NCI-H1694 (cell line): ENCODE results near the gene POLR3A.
A peak's percentile ranks its signal among the peaks of the same experiment; 100 is the strongest.
"Not testable (repeated sequence)": the region's sequence is repeated elsewhere in the genome, so short reads cannot be mapped to it uniquely, and the experiment has no call there.

Experiments
- DNase-seq: peaks from one replicate; lab custom pipeline; 2025; lab: John Stamatoyannopoulos, UW

Gene POLR3A

GRCh38 chr10:78029269-78030226 lies at the start of gene POLR3A:
TSS of gene POLR3A (minus strand) at chr10:78029515. CDS start at chr10:78029407, 108 bp downstream.
- peak; percentile 90 for DNase-seq

GRCh38 chr10:78078539-78079330 lies 49.4 kb upstream of the POLR3A start:
- no peak for DNase-seq

- DNase-seq, result not testable (repeated sequence)
Measured at GRCh38 chr10:78075806-78076205, 46.5 kb upstream of the POLR3A start.

- DNase-seq, result no peak
Measured at GRCh38 chr10:78072504-78072903, 43.2 kb upstream of the POLR3A start.

- no peak for DNase-seq
Measured at GRCh38 chr10:78071857-78072179, 42.5 kb upstream of the POLR3A start.

- DNase-seq, result no peak
Measured at GRCh38 chr10:78071140-78071856, 42.0 kb upstream of the POLR3A start.

GRCh38 chr10:78070726-78071125 lies 41.4 kb upstream of the POLR3A start:
- no peak for DNase-seq

GRCh38 chr10:78070064-78070463 lies 40.7 kb upstream of the POLR3A start:
- not testable (repeated sequence) for DNase-seq

GRCh38 chr10:78069151-78069550 lies 39.8 kb upstream of the POLR3A start:
- DNase-seq, result no peak

GRCh38 chr10:78066728-78067430 lies 37.6 kb upstream of the POLR3A start:
- no peak for DNase-seq

- DNase-seq, result no peak
Measured at GRCh38 chr10:78066012-78066411, 36.7 kb upstream of the POLR3A start.

GRCh38 chr10:78065611-78066010 lies 36.3 kb upstream of the POLR3A start:
- DNase-seq, result no peak

GRCh38 chr10:78064919-78065318 lies 35.6 kb upstream of the POLR3A start:
- DNase-seq, result not testable (repeated sequence)

GRCh38 chr10:78063236-78063635 lies 33.9 kb upstream of the POLR3A start:
- DNase-seq, result no peak

GRCh38 chr10:78062296-78062695 lies 33.0 kb upstream of the POLR3A start:
- no peak for DNase-seq

- DNase-seq, result peak; percentile 50
Measured at GRCh38 chr10:78059906-78060702, 30.8 kb upstream of the POLR3A start.

- DNase-seq, result no peak
Measured at GRCh38 chr10:78058562-78058961, 29.2 kb upstream of the POLR3A start.

- no peak for DNase-seq
Measured at GRCh38 chr10:78053211-78053868, 24.0 kb upstream of the POLR3A start.

GRCh38 chr10:78049851-78050250 lies 20.5 kb upstream of the POLR3A start:
- no peak for DNase-seq

GRCh38 chr10:78047314-78047891 lies 18.1 kb upstream of the POLR3A start:
- peak; percentile 90 for DNase-seq
